Transverse colon (tissue), 4 donors: ENCODE measurements around the gene PPP1R15A. TPM values are rescaled to one million over a fixed set of nuclear protein-coding genes. Genes with fewer than 3 reads are reported as not detected.
"Not testable (repeated sequence)": the region's sequence is repeated elsewhere in the genome, so short reads cannot be mapped to it uniquely, and the experiment has no call there.

Experiments
- DNase-seq: peaks from one replicate; pipeline ENCODE4 v3.0.0-alpha.2; 2019
- H3K27ac ChIP-seq, 4 donors: fragments of 200-600 bp; sonication (generic); 2 replicates each; pipeline ENCODE4 v1.5.1; 2016 to 2018; ENCODE audit warnings: inconsistent platforms in 4 of 4
- H3K27me3 ChIP-seq: fragments of 200-600 bp; sonication (generic); 2 replicates; pipeline ENCODE4 v1.5.1; 2017; ENCODE audit warnings: inconsistent platforms
- H3K36me3 ChIP-seq, 4 donors: fragments of 200-600 bp; sonication (generic); 2 replicates each; pipeline ENCODE4 v1.5.1; 2017 to 2019; ENCODE audit warnings: inconsistent platforms in 4 of 4
- H3K4me1 ChIP-seq, 4 donors: fragments of 200-600 bp; sonication (generic); 2 replicates each; pipeline ENCODE4 v1.5.1; 2017 to 2020; ENCODE audit warnings: inconsistent platforms in 4 of 4
- H3K4me3 ChIP-seq, 4 donors: fragments of 200-600 bp; sonication (generic); 1 replicate in 1 of 4; 2 replicates in 3 of 4; pipeline versions ENCODE4 v1.5.1 to v1.6.1; 2017 to 2019; ENCODE audit warnings: inconsistent platforms in 4 of 4
- H3K9me3 ChIP-seq, 2 donors: fragments of 200-600 bp; sonication (generic); 2 replicates each; pipeline ENCODE4 v1.5.1; 2017 to 2019; ENCODE audit warnings: inconsistent platforms in 2 of 2
- EP300 ChIP-seq: sonication (generic); formaldehyde crosslinking; IDR thresholded peaks from one replicate; pipeline ENCODE4 v1.6.1; 2017; ENCODE audit warnings: antibody characterized with exemption, low read depth
- POLR2A ChIP-seq: fragments of 450-650 bp; IDR thresholded peaks from one replicate; pipeline ENCODE4 v1.6.1; 2016; ENCODE audit warnings: antibody characterized with exemption, mild to moderate bottlenecking, moderate library complexity
- POLR2AphosphoS5 ChIP-seq, 3 donors: sonication (generic); formaldehyde crosslinking; IDR thresholded peaks; one replicate each; pipeline ENCODE4 v1.6.1; 2016; ENCODE audit warnings: antibody characterized with exemption in 3 of 3
- WGBS, 2 donors: methylation state at CpG; one replicate each; pipeline ENCODE4 v1.1.5; 2018; ENCODE audit warnings: low coverage in 1 of 2; 5-methylcytosine and 5-hydroxymethylcytosine counted together
- in situ Hi-C, 4 donors: fragments of 200-750 bp; cut with MboI; loops; one replicate each; pipeline versions ENCODE4 v1.15.0 to v1.15.1; 2017; ENCODE audit warnings: low sequenced_read_pairs in 3 of 4, low pct_ligation_motif_present in 1 of 4, low pct_unique_long_range_greater_than_20kb in 1 of 4
- intact Hi-C: fragments of 100-400 bp; cut with DNase I; formaldehyde crosslinking; loops from one replicate; pipeline ENCODE4 v1.15.1; 2023; ENCODE audit warnings: low total_unique reads
- total RNA-seq, 4 donors: library from RNA; depleted of rRNA; stranded (reverse); fragments of >200 nt; gene quantifications; one replicate each; pipeline ENCODE4 v1.1.0, GENCODE V29; 2016
- TF ChIP-seq, protein P1 (sequence below), 5 experiments: fragments of 200-600 bp in 3 of 5; fragments of 450-650 bp in 2 of 5; sonication (generic) in 3 of 5; IDR thresholded peaks; 1 replicate in 2 of 5; 2 replicates in 3 of 5; pipeline ENCODE4 v1.5.1; 2016 to 2017; ENCODE audit warnings: antibody characterized with exemption in 5 of 5, inconsistent platforms in 3 of 5, mild to moderate bottlenecking in 2 of 5, moderate library complexity in 1 of 5

The PPP1R15A gene
- total RNA-seq, 4 donors from 2014 or later = 49.4 to 109 (median 69.5) TPM

- TF ChIP-seq POLR2AphosphoS5 (IDR thresholded peaks at IDR 0.05) = peak in 1 of 3 donors; percentile 9
- intact Hi-C loops (loop anchor here (10.0 kb wide), 1 partner anchor 88 kb away; the partner anchor contains the start of gene FTL), in situ Hi-C loops (loop anchor here in 1 of 4 donors (10.0 kb wide), 1 partner anchor 78 kb away; the partner anchor contains the start of gene BAX)
- peak; percentile 52 for DNase-seq
- Histone ChIP-seq H3K36me3 (peaks cover 0 to 28% (median 3%) of the 10 kb centered on the region in 4 donors), H3K4me1 (peaks cover 23 to 48% (median 36%) of the 10 kb centered on the region in 4 donors), H3K4me3 (peak overlapping the region in 2 of 4 donors; percentile 75 to 98), H3K27ac (peak overlapping the region; percentile 100)
- 63 to 71% methylated on average over 18 to 30 of the region's 30 CpGs for WGBS, 2 donors
- H3K9me3 ChIP-seq, H3K27me3 ChIP-seq: not testable (repeated sequence)
These were observed 4.1 kb downstream of the PPP1R15A start for GRCh38 chr19:48876043-48876981.

GRCh38 chr19:48877855-48878195 lies 5.6 kb downstream of the PPP1R15A start:
- Histone ChIP-seq H3K4me3 (no peak overlapping the region), H3K27ac (peak overlapping the region in 3 of 4 donors; percentile 21 to 100 (median 100)), H3K4me1 (peaks cover 23 to 48% (median 35%) of the 10 kb centered on the region in 4 donors), H3K9me3 (no peaks in the 10 kb centered on the region), H3K36me3 (peaks cover 0 to 28% (median 3%) of the 10 kb centered on the region in 4 donors), H3K27me3 (no peaks in the 10 kb centered on the region)
- TF ChIP-seq, protein P1, sequence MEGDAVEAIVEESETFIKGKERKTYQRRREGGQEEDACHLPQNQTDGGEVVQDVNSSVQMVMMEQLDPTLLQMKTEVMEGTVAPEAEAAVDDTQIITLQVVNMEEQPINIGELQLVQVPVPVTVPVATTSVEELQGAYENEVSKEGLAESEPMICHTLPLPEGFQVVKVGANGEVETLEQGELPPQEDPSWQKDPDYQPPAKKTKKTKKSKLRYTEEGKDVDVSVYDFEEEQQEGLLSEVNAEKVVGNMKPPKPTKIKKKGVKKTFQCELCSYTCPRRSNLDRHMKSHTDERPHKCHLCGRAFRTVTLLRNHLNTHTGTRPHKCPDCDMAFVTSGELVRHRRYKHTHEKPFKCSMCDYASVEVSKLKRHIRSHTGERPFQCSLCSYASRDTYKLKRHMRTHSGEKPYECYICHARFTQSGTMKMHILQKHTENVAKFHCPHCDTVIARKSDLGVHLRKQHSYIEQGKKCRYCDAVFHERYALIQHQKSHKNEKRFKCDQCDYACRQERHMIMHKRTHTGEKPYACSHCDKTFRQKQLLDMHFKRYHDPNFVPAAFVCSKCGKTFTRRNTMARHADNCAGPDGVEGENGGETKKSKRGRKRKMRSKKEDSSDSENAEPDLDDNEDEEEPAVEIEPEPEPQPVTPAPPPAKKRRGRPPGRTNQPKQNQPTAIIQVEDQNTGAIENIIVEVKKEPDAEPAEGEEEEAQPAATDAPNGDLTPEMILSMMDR (IDR thresholded peaks at IDR 0.05) = no peak
- TF ChIP-seq POLR2A (no peak), POLR2AphosphoS5 (IDR thresholded peaks at IDR 0.05) (no peak), EP300 (no peak)
- 90% methylated on average over 6 of the region's 6 CpGs; no CpG with 5 or more reads in 1 of the 2 donors for WGBS, 2 donors
- intact Hi-C loops (loop anchor here (10.0 kb wide), 1 partner anchor 87 kb away; the partner anchor contains the start of gene FTL), in situ Hi-C loops (loop anchor here in 1 of 4 donors (10.0 kb wide), 1 partner anchor 77 kb away; the partner anchor contains the start of gene BAX)
- no peak for DNase-seq

- no peak overlapping the region for H3K4me3 ChIP-seq
- no peak for DNase-seq
- H3K9me3 ChIP-seq = no peaks in the 10 kb centered on the region
- H3K27me3 ChIP-seq = no peaks in the 10 kb centered on the region
- intact Hi-C loops = loop anchor here (10.0 kb wide), 1 partner anchor 86 kb away; the partner anchor contains the start of gene FTL
- TF ChIP-seq, protein P1 (IDR thresholded peaks at IDR 0.05) = no peak
- TF ChIP-seq POLR2AphosphoS5 (IDR thresholded peaks at IDR 0.05) = peak in 1 of 3 donors; percentile 3
- TF ChIP-seq EP300 = no peak
- no peak for TF ChIP-seq POLR2A
- in situ Hi-C loops = loop anchor here in 1 of 4 donors (10.0 kb wide), 1 partner anchor 76 kb away; the partner anchor contains the start of gene BAX
- peaks cover 23 to 44% (median 31%) of the 10 kb centered on the region in 4 donors for H3K4me1 ChIP-seq
- peak overlapping the region in 3 of 4 donors; percentile 7 to 100 (median 21) for H3K27ac ChIP-seq
- 80 to 86% methylated on average over 4 to 11 of the region's 11 CpGs for WGBS, 2 donors
- peaks cover 0 to 28% (median 3%) of the 10 kb centered on the region in 4 donors for H3K36me3 ChIP-seq
These were observed 6.2 kb downstream of the PPP1R15A start for GRCh38 chr19:48878196-48879024.

DNA sequence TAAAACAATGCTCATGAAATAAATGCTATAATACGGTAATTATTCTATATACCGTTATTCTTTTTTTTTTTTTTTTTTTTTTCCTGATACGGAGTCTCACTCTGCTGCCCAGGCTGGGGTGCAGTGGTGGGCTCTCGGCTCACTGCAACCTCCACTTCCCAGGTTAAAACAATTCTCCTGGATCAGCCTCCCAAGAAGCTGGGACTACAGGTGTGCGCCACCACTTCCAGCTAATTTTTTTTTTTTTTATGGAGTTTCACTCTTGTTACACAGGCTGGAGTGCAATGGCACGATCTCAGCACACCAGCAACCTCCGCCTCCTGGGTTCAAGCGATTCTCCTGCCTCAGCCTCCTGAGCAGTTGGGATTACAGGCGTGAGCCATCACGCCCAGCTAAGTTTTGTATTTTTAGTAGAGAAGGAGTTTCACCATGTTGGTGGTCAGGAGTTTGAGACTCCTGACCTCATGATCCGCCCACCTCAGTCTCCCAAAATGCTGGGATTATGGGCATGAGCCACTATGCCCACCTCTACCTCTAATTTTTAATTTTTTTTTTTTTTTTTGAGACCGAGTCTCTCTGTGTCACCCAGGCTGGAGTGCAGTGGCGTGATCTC lies 6.9 kb downstream of the PPP1R15A start:
- H3K36me3 ChIP-seq = peaks cover 0 to 20% (median 3%) of the 10 kb centered on the region in 4 donors
- H3K27ac ChIP-seq = peak overlapping the region in 2 of 4 donors; percentile 21 to 100
- WGBS, 2 donors = 83 to 90% methylated on average over 6 to 13 of the region's 13 CpGs
- TF ChIP-seq EP300 = no peak
- no peak for TF ChIP-seq POLR2A
- TF ChIP-seq, protein P1 (IDR thresholded peaks at IDR 0.05) = no peak
- TF ChIP-seq POLR2AphosphoS5 (IDR thresholded peaks at IDR 0.05) = peak in 1 of 3 donors; percentile 10
- H3K9me3 ChIP-seq = no peaks in the 10 kb centered on the region
- intact Hi-C loops (loop anchor here (10.0 kb wide), 1 partner anchor 86 kb away; the partner anchor contains the start of gene FTL), in situ Hi-C loops (loop anchor here in 1 of 4 donors (10.0 kb wide), 1 partner anchor 76 kb away; the partner anchor contains the start of gene BAX)
- no peak overlapping the region for H3K4me3 ChIP-seq
- no peak for DNase-seq
- peaks cover 16 to 37% (median 23%) of the 10 kb centered on the region in 4 donors for H3K4me1 ChIP-seq
- H3K27me3 ChIP-seq = no peaks in the 10 kb centered on the region

DNA sequence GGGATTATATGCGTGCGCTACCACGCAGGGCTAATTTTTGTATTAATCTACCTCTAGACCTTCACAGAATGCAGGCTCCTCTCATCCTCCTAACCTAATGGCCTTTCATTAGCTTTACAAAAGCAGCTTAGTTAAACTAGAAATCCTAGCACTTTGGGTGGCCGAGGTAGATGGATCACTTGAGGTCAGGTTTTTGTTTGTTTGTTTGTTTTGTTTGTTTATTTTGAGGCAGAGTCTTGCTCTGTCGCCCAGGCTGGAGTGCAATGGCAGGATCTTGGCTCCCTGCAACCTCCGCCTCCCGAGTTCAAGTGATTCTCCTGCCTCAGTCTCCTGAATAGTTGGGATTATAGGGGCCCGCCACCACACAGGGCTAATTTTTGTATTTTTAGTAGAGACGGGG lies 7.5 kb downstream of the PPP1R15A start:
- H3K4me1 ChIP-seq = peaks cover 11 to 31% (median 18%) of the 10 kb centered on the region in 4 donors
- not testable (repeated sequence) for H3K27me3 ChIP-seq, H3K27ac ChIP-seq, H3K9me3 ChIP-seq, H3K4me3 ChIP-seq, DNase-seq
- in situ Hi-C loops = loop anchor here in 1 of 4 donors (10.0 kb wide), 1 partner anchor 75 kb away; the partner anchor contains the start of gene BAX
- intact Hi-C loops = loop anchor here (10.0 kb wide), 1 partner anchor 85 kb away; the partner anchor contains the start of gene FTL
- peaks cover 0 to 15% (median 3%) of the 10 kb centered on the region in 4 donors for H3K36me3 ChIP-seq
- WGBS, 2 donors = 83 to 89% methylated on average over 7 to 9 of the region's 9 CpGs
